ENCODE results near the gene CCDC68.

Gene CCDC68

DNA sequence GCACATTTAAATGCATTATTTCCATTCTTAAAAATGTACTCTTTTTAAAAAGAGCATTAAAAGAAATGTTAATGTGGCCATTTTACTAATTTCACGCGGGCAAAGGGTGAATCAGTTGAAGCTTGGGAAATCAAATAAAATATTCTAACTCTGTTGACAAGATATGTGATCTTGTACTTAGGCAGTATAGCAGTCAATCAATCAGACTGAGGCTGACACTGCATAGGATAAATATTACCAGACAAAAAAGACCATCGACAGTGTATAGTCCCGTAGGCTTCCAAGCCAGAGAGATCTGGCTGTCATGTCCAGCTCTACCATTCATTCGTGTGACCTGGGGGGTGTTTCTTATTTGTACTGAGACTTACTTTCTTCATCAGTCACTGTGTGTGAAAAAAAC is 39.8 kb upstream of the CCDC68 start:
- Histone ChIP-seq H3F3A (ENCODE audit: low read depth) (no peaks in the 10 kb centered on the region), H3K4me2 (ENCODE audit: low read depth, low read length, poor library complexity, severe bottlenecking) (no peak overlapping the region), H3K4me3 (ENCODE audit: low read length, poor library complexity, severe bottlenecking) (no peak overlapping the region), H3K4me1 (ENCODE audit: insufficient read depth, low read length, poor library complexity, severe bottlenecking) (no peaks in the 10 kb centered on the region), H3K9me2 (replicated peaks; ENCODE audit: low read depth, low read length) (no peaks in the 10 kb centered on the region), H3K27me3 (ENCODE audit: insufficient read depth, low read length, poor library complexity, severe bottlenecking) (no peaks in the 10 kb centered on the region), H3K9me3 (ENCODE audit: insufficient read depth, low read depth, low read length) (no peaks in the 10 kb centered on the region), H3K79me2 (ENCODE audit: insufficient read depth, low read length) (no peaks in the 10 kb centered on the region), H4K20me1 (ENCODE audit: insufficient read depth, low read length, poor library complexity, severe bottlenecking) (no peaks in the 10 kb centered on the region), H2AFZ (ENCODE audit: low read length) (no peak overlapping the region), H3K9ac (ENCODE audit: low read depth, low read length, poor library complexity, severe bottlenecking) (no peak overlapping the region), H3K36me3 (ENCODE audit: insufficient read depth, low read length) (no peaks in the 10 kb centered on the region)
- TF ChIP-seq, protein P1, sequence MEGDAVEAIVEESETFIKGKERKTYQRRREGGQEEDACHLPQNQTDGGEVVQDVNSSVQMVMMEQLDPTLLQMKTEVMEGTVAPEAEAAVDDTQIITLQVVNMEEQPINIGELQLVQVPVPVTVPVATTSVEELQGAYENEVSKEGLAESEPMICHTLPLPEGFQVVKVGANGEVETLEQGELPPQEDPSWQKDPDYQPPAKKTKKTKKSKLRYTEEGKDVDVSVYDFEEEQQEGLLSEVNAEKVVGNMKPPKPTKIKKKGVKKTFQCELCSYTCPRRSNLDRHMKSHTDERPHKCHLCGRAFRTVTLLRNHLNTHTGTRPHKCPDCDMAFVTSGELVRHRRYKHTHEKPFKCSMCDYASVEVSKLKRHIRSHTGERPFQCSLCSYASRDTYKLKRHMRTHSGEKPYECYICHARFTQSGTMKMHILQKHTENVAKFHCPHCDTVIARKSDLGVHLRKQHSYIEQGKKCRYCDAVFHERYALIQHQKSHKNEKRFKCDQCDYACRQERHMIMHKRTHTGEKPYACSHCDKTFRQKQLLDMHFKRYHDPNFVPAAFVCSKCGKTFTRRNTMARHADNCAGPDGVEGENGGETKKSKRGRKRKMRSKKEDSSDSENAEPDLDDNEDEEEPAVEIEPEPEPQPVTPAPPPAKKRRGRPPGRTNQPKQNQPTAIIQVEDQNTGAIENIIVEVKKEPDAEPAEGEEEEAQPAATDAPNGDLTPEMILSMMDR (conservative IDR thresholded peaks at IDR 0.05; ENCODE audit: low read length): no peak
- no peak for TF ChIP-seq EZH2phosphoT487 (IDR thresholded peaks at IDR 0.05; ENCODE audit: borderline replicate concordance)

DNA sequence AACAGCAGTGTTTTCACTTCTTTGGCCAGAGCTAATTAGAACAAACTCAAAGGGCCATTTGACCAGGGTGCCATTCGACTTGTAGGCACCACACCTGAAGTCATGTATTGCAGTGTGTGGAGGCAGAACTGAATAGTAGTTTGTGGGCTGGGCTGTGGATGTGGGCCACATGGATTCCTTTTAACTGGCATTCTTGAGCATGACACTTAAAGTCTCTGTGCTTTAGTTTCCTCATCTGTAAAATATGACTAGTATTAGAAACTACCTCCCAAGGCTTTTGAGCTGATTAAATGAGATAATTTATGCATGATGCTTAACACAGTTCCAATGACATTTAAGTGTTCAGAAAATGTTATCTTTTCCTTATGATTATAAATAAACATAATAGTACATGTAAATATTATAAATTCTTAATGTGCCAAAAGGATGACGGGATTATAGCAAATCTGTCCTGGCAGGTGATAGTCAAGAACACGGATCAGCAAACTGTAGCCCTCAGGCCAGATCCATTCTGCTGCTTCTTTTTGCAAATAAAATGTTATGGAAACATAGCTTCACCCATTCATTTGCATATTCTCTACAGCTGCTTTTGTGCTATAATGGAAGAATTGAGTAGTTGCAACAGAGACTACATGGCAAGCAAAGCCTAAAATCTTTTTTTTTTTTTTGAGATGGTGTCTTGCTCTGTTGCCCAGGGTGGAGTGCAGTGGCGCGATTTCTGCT is 36.3 kb upstream of the CCDC68 start:
- no peak for TF ChIP-seq EZH2phosphoT487 (IDR thresholded peaks at IDR 0.05; ENCODE audit: borderline replicate concordance)
- TF ChIP-seq, protein P1 (conservative IDR thresholded peaks at IDR 0.05; ENCODE audit: low read length): no peak
- H3K36me3 ChIP-seq (ENCODE audit: insufficient read depth, low read length): no peaks in the 10 kb centered on the region
- no peaks in the 10 kb centered on the region for H3K9me3 ChIP-seq (ENCODE audit: insufficient read depth, low read depth, low read length)
- H3K4me3 ChIP-seq (ENCODE audit: low read length, poor library complexity, severe bottlenecking): no peak overlapping the region
- no peaks in the 10 kb centered on the region for H3K27me3 ChIP-seq (ENCODE audit: insufficient read depth, low read length, poor library complexity, severe bottlenecking)
- no peak overlapping the region for H3K4me2 ChIP-seq (ENCODE audit: low read depth, low read length, poor library complexity, severe bottlenecking)
- H2AFZ ChIP-seq (ENCODE audit: low read length): no peak overlapping the region
- no peaks in the 10 kb centered on the region for H3K79me2 ChIP-seq (ENCODE audit: insufficient read depth, low read length)
- H3K4me1 ChIP-seq (ENCODE audit: insufficient read depth, low read length, poor library complexity, severe bottlenecking): no peaks in the 10 kb centered on the region
- no peak overlapping the region for H3K9ac ChIP-seq (ENCODE audit: low read depth, low read length, poor library complexity, severe bottlenecking)
- H3K9me2 ChIP-seq (replicated peaks; ENCODE audit: low read depth, low read length): no peaks in the 10 kb centered on the region
- no peaks in the 10 kb centered on the region for H3F3A ChIP-seq (ENCODE audit: low read depth)
- H4K20me1 ChIP-seq (ENCODE audit: insufficient read depth, low read length, poor library complexity, severe bottlenecking): no peaks in the 10 kb centered on the region

DNA sequence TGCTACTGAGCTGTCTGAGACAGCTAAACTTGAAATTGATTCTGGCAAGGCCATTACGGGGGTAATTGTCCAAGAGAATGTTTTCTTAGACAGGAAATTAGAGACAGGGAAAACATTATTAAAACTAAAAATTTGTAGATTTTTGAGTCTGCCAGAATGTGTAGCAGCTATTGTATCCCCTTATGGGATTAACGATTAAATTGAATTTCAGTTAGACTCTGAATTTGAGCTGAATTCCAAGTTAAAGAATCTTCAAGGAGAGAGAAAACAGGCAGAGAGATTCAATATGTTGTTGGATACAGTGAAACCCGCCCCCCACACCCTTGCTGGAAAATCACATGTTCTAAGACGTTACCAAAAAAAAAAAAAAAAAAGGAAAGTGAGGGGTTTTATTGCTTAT is 32.7 kb upstream of the CCDC68 start:
- Histone ChIP-seq H3K4me3 (ENCODE audit: low read length, poor library complexity, severe bottlenecking) (no peak overlapping the region), H3K4me2 (ENCODE audit: low read depth, low read length, poor library complexity, severe bottlenecking) (no peak overlapping the region), H3K9ac (ENCODE audit: low read depth, low read length, poor library complexity, severe bottlenecking) (no peak overlapping the region), H3K9me2 (replicated peaks; ENCODE audit: low read depth, low read length) (no peaks in the 10 kb centered on the region), H3K4me1 (ENCODE audit: insufficient read depth, low read length, poor library complexity, severe bottlenecking) (no peaks in the 10 kb centered on the region), H3F3A (ENCODE audit: low read depth) (no peaks in the 10 kb centered on the region), H3K9me3 (ENCODE audit: insufficient read depth, low read depth, low read length) (no peaks in the 10 kb centered on the region), H3K36me3 (ENCODE audit: insufficient read depth, low read length) (no peaks in the 10 kb centered on the region), H3K27me3 (ENCODE audit: insufficient read depth, low read length, poor library complexity, severe bottlenecking) (no peaks in the 10 kb centered on the region), H3K79me2 (ENCODE audit: insufficient read depth, low read length) (no peaks in the 10 kb centered on the region), H4K20me1 (ENCODE audit: insufficient read depth, low read length, poor library complexity, severe bottlenecking) (no peaks in the 10 kb centered on the region), H2AFZ (ENCODE audit: low read length) (no peak overlapping the region)
- TF ChIP-seq, protein P1 (conservative IDR thresholded peaks at IDR 0.05; ENCODE audit: low read length): no peak
- no peak for TF ChIP-seq EZH2phosphoT487 (IDR thresholded peaks at IDR 0.05; ENCODE audit: borderline replicate concordance)

Measured in Loucy (cell line).